Esophagus squamous epithelium (tissue), 4 donors: ENCODE measurements around the gene DMBX1.

Source experiments
- CTCF ChIP-seq, 6 experiments: fragments of 450-650 bp in 4 of 6; fragments of 200-600 bp in 2 of 6; sonication (generic) in 2 of 6; IDR thresholded peaks; one replicate each; pipeline ENCODE4 v1.5.1; 2016 to 2019; ENCODE audit warnings: antibody characterized with exemption in 6 of 6, mild to moderate bottlenecking in 4 of 6, moderate library complexity in 4 of 6
- POLR2A ChIP-seq, 4 donors: fragments of 450-650 bp; IDR thresholded peaks; one replicate each; pipeline ENCODE4 v1.6.1; 2017; ENCODE audit warnings: antibody characterized with exemption in 4 of 4, mild to moderate bottlenecking in 4 of 4, moderate library complexity in 3 of 4

DNA sequence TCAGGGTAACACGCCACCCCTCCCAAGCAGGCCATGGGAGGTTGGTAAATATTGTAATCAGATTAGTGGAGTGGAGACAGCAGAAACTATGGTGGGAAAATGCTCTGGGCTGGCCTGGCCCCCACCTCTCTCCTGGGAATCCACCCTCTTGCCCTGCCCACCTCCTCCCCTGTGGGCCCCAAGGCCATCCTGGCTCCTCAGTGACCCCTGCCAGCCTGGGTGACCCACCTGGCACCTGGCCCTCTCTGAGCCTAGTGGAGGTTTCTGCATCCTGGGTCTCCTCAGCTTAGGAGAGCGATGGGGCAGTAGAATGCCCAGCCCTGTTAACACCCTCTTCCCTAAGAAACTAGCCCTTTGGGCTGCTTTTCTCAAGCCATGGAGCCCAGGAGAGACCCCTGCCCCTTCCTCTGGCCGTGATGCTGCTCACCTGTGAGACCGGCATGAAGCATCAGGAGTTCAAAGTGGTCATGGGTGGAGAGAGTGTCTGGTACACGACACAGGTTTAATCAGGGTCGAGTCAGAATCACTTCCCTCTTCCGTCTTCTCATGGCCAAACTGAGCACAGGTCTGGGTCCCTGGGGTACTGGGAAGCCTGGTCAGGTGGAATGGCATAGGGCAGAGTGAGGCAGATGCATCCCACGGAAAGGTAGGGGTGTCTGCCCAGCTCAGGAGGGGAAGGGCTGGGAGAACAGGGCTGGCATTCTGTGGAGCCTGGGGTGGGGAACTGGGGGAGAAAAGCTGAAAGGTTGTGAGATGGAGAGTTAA is 10.7 kb upstream of the DMBX1 start:
- TF ChIP-seq CTCF (IDR thresholded peaks at IDR 0.05) (no peak), POLR2A (IDR thresholded peaks at IDR 0.05) (no peak)
